Gastroesophageal sphincter (tissue), 4 donors: ENCODE results near the gene PATL2. TPM values are rescaled to one million over a fixed set of nuclear protein-coding genes. Genes with fewer than 3 reads are reported as not detected.
"Not testable (repeated sequence)": the region's sequence is repeated elsewhere in the genome, so short reads cannot be mapped to it uniquely, and the experiment has no call there.

Source experiments
- ATAC-seq: fragments of 150-250 bp; one replicate; pipeline ENCODE4 v1.9.1; 2016; ENCODE audit warnings: mild to moderate bottlenecking, moderate library complexity
- H3K27ac ChIP-seq, 4 donors: fragments of 200-600 bp; sonication (generic) in 3 of 4; 1 replicate in 3 of 4; 2 replicates in 1 of 4; pipeline ENCODE4 v1.5.1; 2016 to 2019
- H3K27me3 ChIP-seq: fragments of 200-600 bp; sonication (generic); one replicate; pipeline ENCODE4 v1.5.1; 2019
- H3K36me3 ChIP-seq, 2 donors: fragments of 200-600 bp; sonication (generic); one replicate each; pipeline ENCODE4 v1.5.1; 2019; ENCODE audit warnings: control low read depth in 1 of 2
- H3K4me1 ChIP-seq, 3 donors: fragments of 200-600 bp; sonication (generic); 1 replicate in 2 of 3; 2 replicates in 1 of 3; pipeline ENCODE4 v1.5.1; 2016 to 2019; ENCODE audit warnings: control low read depth in 2 of 3
- H3K4me3 ChIP-seq, 2 donors: fragments of 200-600 bp; sonication (generic); one replicate each; pipeline ENCODE4 v1.5.1; 2019; ENCODE audit warnings: mild to moderate bottlenecking in 1 of 2, moderate library complexity in 1 of 2
- H3K9me3 ChIP-seq, 3 donors: fragments of 200-600 bp; sonication (generic); one replicate each; pipeline ENCODE4 v1.5.1; 2017 to 2019; ENCODE audit warnings: control low read depth in 2 of 3
- CTCF ChIP-seq, 4 experiments: fragments of 200-600 bp in 2 of 4; fragments of 450-650 bp in 2 of 4; sonication (generic) in 1 of 4; IDR thresholded peaks; one replicate each; pipeline ENCODE4 v1.5.1; 2017 to 2019; ENCODE audit warnings: antibody characterized with exemption in 4 of 4, mild to moderate bottlenecking in 2 of 4, moderate library complexity in 2 of 4
- EP300 ChIP-seq: sonication (generic); formaldehyde crosslinking; IDR thresholded peaks from one replicate; pipeline ENCODE4 v1.6.1; 2017; ENCODE audit warnings: antibody characterized with exemption, mild to moderate bottlenecking
- POLR2A ChIP-seq, 2 donors: fragments of 450-650 bp; IDR thresholded peaks; one replicate each; pipeline ENCODE4 v1.6.1; 2017; ENCODE audit warnings: antibody characterized with exemption in 2 of 2, mild to moderate bottlenecking in 2 of 2, moderate library complexity in 1 of 2
- POLR2AphosphoS5 ChIP-seq: sonication (generic); formaldehyde crosslinking; IDR thresholded peaks from one replicate; pipeline ENCODE4 v1.6.1; 2017; ENCODE audit warnings: antibody characterized with exemption
- WGBS, 2 donors: methylation state at CpG; one replicate each; pipeline ENCODE4 v1.1.5; 2018; ENCODE audit warnings: low coverage in 1 of 2; 5-methylcytosine and 5-hydroxymethylcytosine counted together
- total RNA-seq, 4 donors: library from RNA; depleted of rRNA; stranded (reverse); fragments of >200 nt; gene quantifications; one replicate each; pipeline ENCODE4 v1.1.0, GENCODE V29; 2016

The PATL2 gene
- total RNA-seq, 4 donors from 2014 or later: 0.81 to 1.2 (median 1.1) TPM; not detected in 1

GRCh38 chr15:44682809-44683682 lies 28.1 kb downstream of the PATL2 start:
- peaks cover 11% of the 10 kb centered on the region for H3K27me3 ChIP-seq
- not testable (repeated sequence) for H3K9me3 ChIP-seq, H3K36me3 ChIP-seq, H3K4me1 ChIP-seq, H3K4me3 ChIP-seq, ATAC-seq, H3K27ac ChIP-seq
- 0 to 32% methylated on average over 1 to 5 of the region's 8 CpGs for WGBS, 2 donors

- TF ChIP-seq POLR2A (IDR thresholded peaks at IDR 0.05): no peak
- WGBS, 2 donors: 54 to 61% methylated on average over 2 of the region's 2 CpGs
These were observed 28.9 kb downstream of the PATL2 start for GRCh38 chr15:44682211-44682610.

DNA sequence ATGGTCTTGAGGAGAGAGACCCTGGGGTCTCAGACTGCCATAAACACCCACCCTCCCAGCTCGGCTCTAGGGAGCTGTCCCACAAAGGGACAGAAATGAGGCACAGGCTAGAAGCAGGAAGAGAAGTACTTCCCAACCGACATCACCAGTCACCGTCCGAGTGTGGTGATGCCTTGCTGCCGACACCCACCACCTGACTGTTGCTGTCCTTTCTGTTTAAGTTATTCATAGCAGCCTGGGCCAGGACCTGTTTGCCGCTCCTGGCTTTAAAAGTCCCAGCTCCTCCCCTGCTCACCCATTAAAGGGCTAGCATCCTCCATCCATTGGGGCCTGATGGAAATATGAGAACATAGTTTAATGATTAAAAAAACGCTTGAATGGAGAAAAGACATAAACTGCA lies 34.4 kb downstream of the PATL2 start:
- no peaks in the 10 kb centered on the region for H3K36me3 ChIP-seq
- no peaks in the 10 kb centered on the region for H3K4me1 ChIP-seq
- TF ChIP-seq POLR2AphosphoS5 (no peak), CTCF (IDR thresholded peaks at IDR 0.05) (no peak), POLR2A (IDR thresholded peaks at IDR 0.05) (no peak), EP300 (no peak)
- WGBS, 2 donors: 78 to 87% methylated on average over 3 to 5 of the region's 7 CpGs
- H3K27ac ChIP-seq: no peak overlapping the region
- H3K9me3 ChIP-seq: no peaks in the 10 kb centered on the region
- peaks cover 8% of the 10 kb centered on the region for H3K27me3 ChIP-seq
- H3K4me3 ChIP-seq: no peak overlapping the region
- no peak for ATAC-seq

More at GRCh38 chr15:44682211-44682610, 28.9 kb downstream of the PATL2 start:
- no peaks in the 10 kb centered on the region for H3K9me3 ChIP-seq
- H3K4me3 ChIP-seq: no peak overlapping the region
- peaks cover 0 to 10% (median 0%) of the 10 kb centered on the region in 3 donors for H3K4me1 ChIP-seq
- no peaks in the 10 kb centered on the region for H3K36me3 ChIP-seq
- ATAC-seq: no peak
- peaks cover 11% of the 10 kb centered on the region for H3K27me3 ChIP-seq
- no peak overlapping the region for H3K27ac ChIP-seq

DNA sequence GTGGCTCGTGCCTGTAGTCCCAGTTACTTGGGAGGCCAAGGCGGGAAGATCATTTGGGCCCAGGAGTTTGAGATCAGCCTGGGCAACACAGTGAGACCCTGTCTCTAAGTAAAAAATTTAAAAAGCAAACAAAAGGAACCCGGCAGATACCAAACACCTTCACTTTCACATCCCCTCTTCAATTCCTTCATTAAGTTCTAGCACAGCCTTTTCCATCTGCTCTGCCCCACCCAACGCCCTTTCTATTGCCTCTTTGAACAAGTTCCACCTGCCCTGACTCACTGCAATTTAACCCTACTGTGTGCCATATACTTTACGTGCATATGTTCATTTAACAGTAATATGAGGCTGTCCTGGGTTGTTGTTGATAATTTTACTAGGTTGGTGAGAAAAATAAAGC lies 35.2 kb downstream of the PATL2 start:
- no peak for ATAC-seq
- 74 to 82% methylated on average over 4 to 5 of the region's 5 CpGs for WGBS, 2 donors

GRCh38 chr15:44673639-44674038 lies 37.5 kb downstream of the PATL2 start:
- H3K9me3 ChIP-seq: no peaks in the 10 kb centered on the region
- TF ChIP-seq POLR2AphosphoS5: no peak
- TF ChIP-seq CTCF (IDR thresholded peaks at IDR 0.05): no peak
- TF ChIP-seq POLR2A (IDR thresholded peaks at IDR 0.05): no peak
- TF ChIP-seq EP300: no peak
- H3K36me3 ChIP-seq: no peaks in the 10 kb centered on the region
- ATAC-seq: no peak
- H3K27me3 ChIP-seq: peaks cover 4% of the 10 kb centered on the region
- H3K4me1 ChIP-seq: no peaks in the 10 kb centered on the region
- H3K27ac ChIP-seq: no peak overlapping the region
- WGBS, 2 donors: 100% methylated on average over 1 to 2 of the region's 2 CpGs
- H3K4me3 ChIP-seq: no peak overlapping the region

More for the DNA sequence above, 35.2 kb downstream of the PATL2 start:
- no peaks in the 10 kb centered on the region for H3K36me3 ChIP-seq
- H3K4me1 ChIP-seq: no peaks in the 10 kb centered on the region
- no peak overlapping the region for H3K4me3 ChIP-seq
- no peaks in the 10 kb centered on the region for H3K9me3 ChIP-seq
- peaks cover 8% of the 10 kb centered on the region for H3K27me3 ChIP-seq
- H3K27ac ChIP-seq: no peak overlapping the region
- TF ChIP-seq POLR2AphosphoS5 (no peak), POLR2A (IDR thresholded peaks at IDR 0.05) (no peak), CTCF (IDR thresholded peaks at IDR 0.05) (no peak), EP300 (no peak)
